KOPT-K1 (cell line): Measurements from ENCODE around the gene MAL.

Experiments
- H3K27ac ChIP-seq: fragments of 200-600 bp; sonication (generic); 2 replicates; pipeline ENCODE4 v1.5.1; 2016; ENCODE audit warnings: antibody characterized with exemption, mild to moderate bottlenecking, low read depth, low read length; ENCODE audit not compliant: poor library complexity, severe bottlenecking
- H3K36me3 ChIP-seq: fragments of 200-600 bp; sonication (generic); 2 replicates; pipeline ENCODE4 v1.5.1; 2017; ENCODE audit warnings: antibody characterized with exemption, mild to moderate bottlenecking, low read length, moderate library complexity; ENCODE audit not compliant: insufficient read depth
- H3K9me3 ChIP-seq: fragments of 200-600 bp; sonication (generic); 2 replicates; pipeline ENCODE4 v1.5.1; 2017; ENCODE audit warnings: antibody characterized with exemption, low read length, mild to moderate bottlenecking; ENCODE audit not compliant: insufficient read depth, poor library complexity, severe bottlenecking

MAL gene

GRCh38 chr2:95062242-95063085, 37.0 kb downstream of the MAL start:
- Histone ChIP-seq H3K9me3 (peaks cover 3% of the 10 kb centered on the region), H3K36me3 (no peaks in the 10 kb centered on the region), H3K27ac (peak overlapping the region; percentile 98)

GRCh38 chr2:95063086-95063958, 37.8 kb downstream of the MAL start:
- H3K27ac ChIP-seq, result peak overlapping the region; percentile 98
- H3K9me3 ChIP-seq, result peaks cover 3% of the 10 kb centered on the region
- H3K36me3 ChIP-seq, result no peaks in the 10 kb centered on the region

- H3K36me3 ChIP-seq, result no peaks in the 10 kb centered on the region
- H3K9me3 ChIP-seq, result peaks cover 3% of the 10 kb centered on the region
- H3K27ac ChIP-seq, result peak overlapping the region; percentile 47
These were observed 42.7 kb downstream of the MAL start for GRCh38 chr2:95068256-95068655.

GRCh38 chr2:95069465-95069864, 44.0 kb downstream of the MAL start:
- Histone ChIP-seq H3K9me3 (peaks cover 3% of the 10 kb centered on the region), H3K36me3 (no peaks in the 10 kb centered on the region), H3K27ac (peak overlapping the region; percentile 47)

- Histone ChIP-seq H3K27ac (peak overlapping the region; percentile 100), H3K36me3 (no peaks in the 10 kb centered on the region), H3K9me3 (no peaks in the 10 kb centered on the region)
These were observed 46.3 kb downstream of the MAL start for GRCh38 chr2:95071856-95072255.

- H3K9me3 ChIP-seq, result no peaks in the 10 kb centered on the region
- peak overlapping the region; percentile 100 for H3K27ac ChIP-seq
- H3K36me3 ChIP-seq, result no peaks in the 10 kb centered on the region
These were observed 46.9 kb downstream of the MAL start for GRCh38 chr2:95072424-95072823.

GRCh38 chr2:95073856-95074662, 48.6 kb downstream of the MAL start:
- no peaks in the 10 kb centered on the region for H3K36me3 ChIP-seq
- H3K9me3 ChIP-seq, result no peaks in the 10 kb centered on the region
- H3K27ac ChIP-seq, result peak overlapping the region; percentile 100

GRCh38 chr2:95074663-95075439, 49.3 kb downstream of the MAL start:
- Histone ChIP-seq H3K36me3 (no peaks in the 10 kb centered on the region), H3K9me3 (no peaks in the 10 kb centered on the region), H3K27ac (peak overlapping the region; percentile 100)

GRCh38 chr2:95075440-95076132, 50.1 kb downstream of the MAL start:
- no peaks in the 10 kb centered on the region for H3K36me3 ChIP-seq
- H3K27ac ChIP-seq, result peak overlapping the region; percentile 100
- H3K9me3 ChIP-seq, result no peaks in the 10 kb centered on the region

- H3K9me3 ChIP-seq, result no peaks in the 10 kb centered on the region
- H3K27ac ChIP-seq, result peak overlapping the region; percentile 100
- no peaks in the 10 kb centered on the region for H3K36me3 ChIP-seq
These were observed 51.4 kb downstream of the MAL start for GRCh38 chr2:95076705-95077529.

GRCh38 chr2:95077530-95077825, 52.0 kb downstream of the MAL start:
- Histone ChIP-seq H3K36me3 (no peaks in the 10 kb centered on the region), H3K9me3 (no peaks in the 10 kb centered on the region), H3K27ac (peak overlapping the region; percentile 100)

- H3K36me3 ChIP-seq, result no peaks in the 10 kb centered on the region
These were observed 52.5 kb downstream of the MAL start for GRCh38 chr2:95077861-95078603.

More at GRCh38 chr2:95077861-95078603, 52.5 kb downstream of the MAL start:
- peak overlapping the region; percentile 100 for H3K27ac ChIP-seq
- no peaks in the 10 kb centered on the region for H3K9me3 ChIP-seq
